Neural cell (in vitro differentiated cells): ENCODE measurements around the gene ZAP70.

Source experiments
- EZH2 ChIP-seq: fragments of 200-600, 300-800 bp; shearing (Covaris generic), sonication (generic); IDR thresholded peaks from 2 replicates; pipeline ENCODE4 v1.6.1; 2014; ENCODE audit warnings: antibody characterized with exemption, low read length, borderline replicate concordance, mild to moderate bottlenecking; ENCODE audit not compliant: insufficient read depth, poor library complexity, severe bottlenecking
- TF ChIP-seq, protein P1 (sequence below): fragments of 450-650 bp; IDR thresholded peaks from 2 replicates; pipeline ENCODE4 v1.5.1; 2014; ENCODE audit warnings: antibody characterized with exemption, mild to moderate bottlenecking, moderate library complexity; ENCODE audit not compliant: poor library complexity, severe bottlenecking

DNA sequence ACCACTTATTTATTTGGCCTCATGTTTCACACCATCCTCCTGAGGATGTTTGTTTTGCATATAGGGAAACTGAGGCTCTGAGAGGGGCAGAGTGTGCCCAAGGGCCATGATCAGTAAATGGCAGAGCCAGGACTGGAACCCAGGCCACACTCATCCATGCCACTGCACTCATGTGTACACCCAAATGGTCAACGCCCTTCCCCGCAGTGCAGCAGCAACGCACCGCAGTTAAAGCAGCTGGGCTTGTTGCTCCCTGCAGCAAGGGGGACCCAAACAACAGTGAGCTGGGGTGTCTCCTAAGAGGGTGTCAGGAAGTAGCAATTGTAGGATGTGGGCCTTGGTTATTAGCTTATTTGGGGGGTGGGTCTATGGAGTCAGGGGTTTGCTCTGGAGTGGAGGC, 36.6 kb downstream of the ZAP70 start:
- TF ChIP-seq, protein P1, sequence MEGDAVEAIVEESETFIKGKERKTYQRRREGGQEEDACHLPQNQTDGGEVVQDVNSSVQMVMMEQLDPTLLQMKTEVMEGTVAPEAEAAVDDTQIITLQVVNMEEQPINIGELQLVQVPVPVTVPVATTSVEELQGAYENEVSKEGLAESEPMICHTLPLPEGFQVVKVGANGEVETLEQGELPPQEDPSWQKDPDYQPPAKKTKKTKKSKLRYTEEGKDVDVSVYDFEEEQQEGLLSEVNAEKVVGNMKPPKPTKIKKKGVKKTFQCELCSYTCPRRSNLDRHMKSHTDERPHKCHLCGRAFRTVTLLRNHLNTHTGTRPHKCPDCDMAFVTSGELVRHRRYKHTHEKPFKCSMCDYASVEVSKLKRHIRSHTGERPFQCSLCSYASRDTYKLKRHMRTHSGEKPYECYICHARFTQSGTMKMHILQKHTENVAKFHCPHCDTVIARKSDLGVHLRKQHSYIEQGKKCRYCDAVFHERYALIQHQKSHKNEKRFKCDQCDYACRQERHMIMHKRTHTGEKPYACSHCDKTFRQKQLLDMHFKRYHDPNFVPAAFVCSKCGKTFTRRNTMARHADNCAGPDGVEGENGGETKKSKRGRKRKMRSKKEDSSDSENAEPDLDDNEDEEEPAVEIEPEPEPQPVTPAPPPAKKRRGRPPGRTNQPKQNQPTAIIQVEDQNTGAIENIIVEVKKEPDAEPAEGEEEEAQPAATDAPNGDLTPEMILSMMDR: no peak
- TF ChIP-seq EZH2: no peak
